ENCODE data around the gene FAM131A.

Gene FAM131A

GRCh38 chr3:184395320-184395660 lies 57.9 kb downstream of the FAM131A start:
- no peak for DNase-seq (ENCODE audit: low read depth)

All from activated T-helper 9 cell treated with anti-CD3 and anti-CD28 coated beads, Interleukin-2, amount 50 U/mL, for 16 hours (primary cell).